SK-N-SH (cell line): ENCODE data around the gene TRIM9. TPM values are rescaled to one million over a fixed set of nuclear protein-coding genes. Genes with fewer than 3 reads are reported as not detected.

Source experiments
- CTCF ChIA-PET: fragments of 300-600, 350-600 bp; formaldehyde crosslinking; extraction: SDS; loops from one replicate; lab custom pipeline; 2021; lab: Yijun Ruan, JAX
- POLR2A ChIA-PET: fragments of 350-600 bp; sonication (Branson Sonifier 250); formaldehyde crosslinking; extraction: SDS; loops from one replicate; lab custom pipeline; 2020; ENCODE audit warnings: antibody characterized with exemption, inconsistent platforms; lab: Yijun Ruan, JAX
- DNase-seq: peaks from one replicate; pipeline ENCODE4 v3.0.0; 2012
- H2AFZ ChIP-seq: fragments of 200-600 bp; sonication (generic); 2 replicates; pipeline ENCODE4 v1.8.1; 2016; ENCODE audit warnings: antibody characterized with exemption, mild to moderate bottlenecking, low read depth
- H3F3A ChIP-seq: fragments of 200-600 bp; sonication (generic); replicated peaks from 2 replicates; pipeline ENCODE3; 2016; ENCODE audit warnings: antibody characterized with exemption, mild to moderate bottlenecking; ENCODE audit not compliant: insufficient read depth
- H3K27ac ChIP-seq, 2 experiments: fragments of 200-500 bp in 1 of 2; fragments of 200-600 bp in 1 of 2; sonication (Bioruptor generic) in 1 of 2; sonication (generic), shearing (Covaris generic) in 1 of 2; 2 replicates each; pipeline versions ENCODE4 v1.5.1 to v1.6.1; 2014 to 2016; ENCODE audit warnings: low read depth in 2 of 2, inconsistent platforms in 1 of 2, low read length in 1 of 2, mild to moderate bottlenecking in 1 of 2, mixed read lengths in 1 of 2
- H3K27me3 ChIP-seq: fragments of 200-600 bp; sonication (generic), shearing (Covaris generic); 2 replicates; pipeline ENCODE4 v1.6.1; 2016; ENCODE audit warnings: mixed run types; ENCODE audit not compliant: insufficient read depth
- H3K36me3 ChIP-seq, 2 experiments: fragments of 200-500 bp in 1 of 2; fragments of 200-600 bp in 1 of 2; sonication (Bioruptor generic) in 1 of 2; sonication (generic) in 1 of 2; replicated peaks in 1 of 2; 2 replicates each; pipeline versions ENCODE3 to v1.5.1; 2014 to 2016; ENCODE audit warnings: low read length in 1 of 2, mild to moderate bottlenecking in 1 of 2; ENCODE audit not compliant: insufficient read depth in 2 of 2, control insufficient read depth in 1 of 2
- H3K4me1 ChIP-seq, 2 experiments: fragments of 200-500 bp in 1 of 2; fragments of 200-600 bp in 1 of 2; sonication (Bioruptor generic) in 1 of 2; sonication (generic), shearing (Covaris generic) in 1 of 2; 2 replicates each; pipeline versions ENCODE4 v1.5.1 to v1.6.1; 2014 to 2016; ENCODE audit warnings: low read depth in 1 of 2, low read length in 1 of 2, mixed run types in 1 of 2; ENCODE audit not compliant: insufficient read depth in 2 of 2, control insufficient read depth in 1 of 2
- H3K4me2 ChIP-seq: fragments of 200-600 bp; sonication (generic), shearing (Covaris generic); 2 replicates; pipeline ENCODE4 v1.6.1; 2017; ENCODE audit warnings: mixed run types
- H3K4me3 ChIP-seq, 2 experiments: fragments of 200-500 bp in 1 of 2; fragments of 200-600 bp in 1 of 2; sonication (Bioruptor generic) in 1 of 2; sonication (generic), shearing (Covaris generic) in 1 of 2; 2 replicates each; pipeline versions ENCODE4 v1.5.1 to v1.8.1; 2014 to 2016; ENCODE audit warnings: low read depth in 2 of 2, inconsistent platforms in 1 of 2, low read length in 1 of 2, mild to moderate bottlenecking in 1 of 2, mixed read lengths in 1 of 2, moderate library complexity in 1 of 2
- H3K79me2 ChIP-seq: fragments of 200-600 bp; sonication (generic); 2 replicates; pipeline ENCODE4 v1.8.1; 2017; ENCODE audit warnings: mild to moderate bottlenecking; ENCODE audit not compliant: insufficient read depth
- H3K9ac ChIP-seq: fragments of 200-600 bp; sonication (generic); 2 replicates; pipeline ENCODE4 v1.6.1; 2017; ENCODE audit warnings: mixed run types
- H3K9me2 ChIP-seq: fragments of 200-600 bp; sonication (generic); 2 replicates; pipeline ENCODE4 v1.6.1; 2017; ENCODE audit warnings: mixed run types
- H3K9me3 ChIP-seq: fragments of 200-600 bp; sonication (generic); 2 replicates; pipeline ENCODE4 v1.6.1; 2017; ENCODE audit warnings: mixed run types, mild to moderate bottlenecking, moderate library complexity
- H4K20me1 ChIP-seq: fragments of 200-600 bp; sonication (generic); 2 replicates; pipeline ENCODE4 v1.6.1; 2017; ENCODE audit warnings: mild to moderate bottlenecking, mixed run types; ENCODE audit not compliant: insufficient read depth
- ELF1 ChIP-seq: IDR thresholded peaks from 2 replicates; pipeline ENCODE4 v1.4.0; 2012
- EP300 ChIP-seq, 2 experiments: IDR thresholded peaks; 2 replicates each; pipeline versions ENCODE4 v1.4.0 to v1.6.1; 2012; ENCODE audit warnings: borderline replicate concordance in 1 of 2, low read depth in 1 of 2, low read length in 1 of 2
- EZH2phosphoT487 ChIP-seq: fragments of 200-600 bp; sonication (generic); IDR thresholded peaks from 2 replicates; pipeline ENCODE4 v1.6.1; 2017; ENCODE audit warnings: low read depth, mixed run types, mild to moderate bottlenecking, antibody characterized with exemption, moderate library complexity, borderline replicate concordance
- GATA2 ChIP-seq: sonication (generic); formaldehyde crosslinking; IDR thresholded peaks from 2 replicates; pipeline ENCODE4 v1.5.0; 2020; ENCODE audit warnings: mild to moderate bottlenecking, missing genetic modification reagents
- JUND ChIP-seq: IDR thresholded peaks from 2 replicates; pipeline ENCODE4 v1.4.0; 2012
- POLR2AphosphoS5 ChIP-seq: IDR thresholded peaks from 2 replicates; pipeline ENCODE4 v1.6.1; 2012; ENCODE audit warnings: low read depth, low read length
- RFX5 ChIP-seq: IDR thresholded peaks from 2 replicates; pipeline ENCODE4 v1.6.1; 2012; ENCODE audit warnings: mild to moderate bottlenecking, improper control_type of control experiment, low read length
- SIN3A ChIP-seq: IDR thresholded peaks from 2 replicates; pipeline ENCODE4 v1.6.1; 2012; ENCODE audit warnings: low read depth, mild to moderate bottlenecking, low read length, moderate library complexity, borderline replicate concordance
- SMC3 ChIP-seq: IDR thresholded peaks from 2 replicates; pipeline ENCODE4 v1.6.1; 2012; ENCODE audit warnings: low read depth, low read length, improper control_type of control experiment
- TAF1 ChIP-seq: IDR thresholded peaks from 2 replicates; pipeline ENCODE4 v1.6.1; 2012; ENCODE audit warnings: low read depth, mild to moderate bottlenecking, low read length, moderate library complexity, borderline replicate concordance
- TEAD4 ChIP-seq: IDR thresholded peaks from 2 replicates; pipeline ENCODE4 v1.4.0; 2012; ENCODE audit warnings: mild to moderate bottlenecking, borderline replicate concordance; ENCODE audit not compliant: insufficient read depth
- WGBS: methylation state at CpG from one replicate; pipeline ENCODE4 v1.1.6; 2017; ENCODE audit warnings: low lambda C conversion rate; 5-methylcytosine and 5-hydroxymethylcytosine counted together
- polyA plus RNA-seq, 3 experiments: library from polyadenylated mRNA; depleted of rRNA; stranded (reverse); fragments of >200 nt; gene quantifications; 2 replicates each; pipeline ENCODE4 v1.2.3, GENCODE V29; 2012
- TF ChIP-seq, protein P1 (sequence below): IDR thresholded peaks from 2 replicates; pipeline ENCODE4 v1.4.0; 2012; ENCODE audit warnings: low read depth, borderline replicate concordance

Gene TRIM9
- polyA plus RNA-seq, 1 of the 3 experiments (the other 2 are of a cell fraction), result 3.9 TPM

DNA sequence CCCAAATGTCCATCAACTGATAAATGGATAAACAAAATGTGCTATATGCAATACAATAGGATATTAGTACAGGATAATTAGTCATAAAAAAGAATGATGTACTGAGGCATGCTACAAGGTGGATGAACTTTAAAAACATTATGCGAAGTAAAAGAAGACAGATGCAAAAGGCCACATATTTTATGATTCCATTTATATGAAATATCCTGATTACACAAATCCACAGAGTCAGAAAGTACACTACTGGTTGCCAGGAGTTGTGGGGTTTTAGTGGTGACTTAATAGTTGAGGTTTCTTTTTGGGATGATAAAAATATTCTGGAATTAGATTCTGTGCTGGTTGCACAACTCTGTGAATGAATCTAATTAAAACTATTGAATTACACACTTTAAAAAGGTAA is 12.6 kb downstream of the TRIM9 start:
- Histone ChIP-seq H2AFZ (no peak overlapping the region), H3K4me2 (no peak overlapping the region), H4K20me1 (no peaks in the 10 kb centered on the region), H3K9ac (no peak overlapping the region), H3K27me3 (no peaks in the 10 kb centered on the region), H3K4me3 (no peak overlapping the region), H3K4me1 (peaks cover 0 to 11% of the 10 kb centered on the region in 2 experiments; a peak in 3 of 4 replicates), H3K36me3 (no peaks in the 10 kb centered on the region), H3K9me2 (no peaks in the 10 kb centered on the region), H3K79me2 (no peaks in the 10 kb centered on the region), H3K27ac (no peak overlapping the region), H3F3A (no peaks in the 10 kb centered on the region), H3K9me3 (no peaks in the 10 kb centered on the region)
- ChIA-PET POLR2A (no interaction called here), CTCF (interaction anchor here (2.1 kb wide), 1 partner anchor 127 kb away, joined by 8 read pairs; no protein-coding TSS in a partner anchor)
- 65% methylated on average over 1 of the region's 1 CpG for WGBS
- DNase-seq, result no peak
- TF ChIP-seq EP300 (IDR thresholded peaks at IDR 0.05; ENCODE audit: borderline replicate concordance in 1 of 2, low read depth in 1 of 2, low read length in 1 of 2) (no peak), JUND (no peak), RFX5 (no peak), ELF1 (no peak), POLR2AphosphoS5 (no peak), GATA2 (CRISPR knock-in tag) (no peak), SMC3 (no peak)
- TF ChIP-seq, protein P1, sequence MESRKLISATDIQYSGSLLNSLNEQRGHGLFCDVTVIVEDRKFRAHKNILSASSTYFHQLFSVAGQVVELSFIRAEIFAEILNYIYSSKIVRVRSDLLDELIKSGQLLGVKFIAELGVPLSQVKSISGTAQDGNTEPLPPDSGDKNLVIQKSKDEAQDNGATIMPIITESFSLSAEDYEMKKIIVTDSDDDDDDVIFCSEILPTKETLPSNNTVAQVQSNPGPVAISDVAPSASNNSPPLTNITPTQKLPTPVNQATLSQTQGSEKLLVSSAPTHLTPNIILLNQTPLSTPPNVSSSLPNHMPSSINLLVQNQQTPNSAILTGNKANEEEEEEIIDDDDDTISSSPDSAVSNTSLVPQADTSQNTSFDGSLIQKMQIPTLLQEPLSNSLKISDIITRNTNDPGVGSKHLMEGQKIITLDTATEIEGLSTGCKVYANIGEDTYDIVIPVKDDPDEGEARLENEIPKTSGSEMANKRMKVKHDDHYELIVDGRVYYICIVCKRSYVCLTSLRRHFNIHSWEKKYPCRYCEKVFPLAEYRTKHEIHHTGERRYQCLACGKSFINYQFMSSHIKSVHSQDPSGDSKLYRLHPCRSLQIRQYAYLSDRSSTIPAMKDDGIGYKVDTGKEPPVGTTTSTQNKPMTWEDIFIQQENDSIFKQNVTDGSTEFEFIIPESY, result no peak

DNA sequence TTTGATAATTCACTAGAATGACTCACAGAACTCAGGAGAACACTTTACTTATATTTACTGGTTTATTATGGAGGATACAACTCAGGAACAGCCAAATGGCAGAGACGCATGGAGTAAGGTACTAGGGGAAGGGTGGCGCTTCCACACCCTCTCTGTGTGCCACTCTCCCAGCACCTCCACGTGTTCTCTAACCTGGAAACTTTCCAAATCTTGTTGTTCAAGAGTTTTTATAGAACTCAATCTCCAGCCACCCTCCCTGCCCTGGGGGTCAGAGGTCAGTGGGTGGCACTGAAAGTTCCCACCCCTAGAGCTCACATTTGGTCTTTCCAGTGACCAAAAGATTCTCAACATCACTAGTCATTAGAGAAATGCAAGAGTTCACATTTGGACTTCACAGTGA is 13.2 kb downstream of the TRIM9 start:
- ChIA-PET CTCF (no interaction called here), POLR2A (no interaction called here)
- WGBS, result 81% methylated on average over 3 of the region's 3 CpGs
- no peak overlapping the region for H2AFZ ChIP-seq
- H3K9ac ChIP-seq, result no peak overlapping the region
- H3F3A ChIP-seq, result no peaks in the 10 kb centered on the region
- H3K36me3 ChIP-seq, result no peaks in the 10 kb centered on the region
- H3K9me2 ChIP-seq, result no peaks in the 10 kb centered on the region
- no peak for TF ChIP-seq TEAD4
- no peak for TF ChIP-seq TAF1
- TF ChIP-seq, protein P1, result no peak
- no peak for TF ChIP-seq SIN3A
- TF ChIP-seq EZH2phosphoT487, result no peak
- TF ChIP-seq GATA2 (CRISPR knock-in tag), result no peak
- peaks cover 0 to 8% of the 10 kb centered on the region in 2 experiments; a peak in 3 of 4 replicates for H3K4me1 ChIP-seq
- H4K20me1 ChIP-seq, result no peaks in the 10 kb centered on the region
- no peaks in the 10 kb centered on the region for H3K79me2 ChIP-seq
- DNase-seq, result no peak
- H3K9me3 ChIP-seq, result no peaks in the 10 kb centered on the region
- no peak overlapping the region for H3K27ac ChIP-seq
- no peak overlapping the region for H3K4me3 ChIP-seq
- no peak overlapping the region for H3K4me2 ChIP-seq
- no peaks in the 10 kb centered on the region for H3K27me3 ChIP-seq
